Panc1 (cell line): ENCODE results near the gene RAC3.

Experiments used
- POLR2AphosphoS5 ChIP-seq: IDR thresholded peaks from 2 replicates; pipeline ENCODE4 v1.6.1; 2012; ENCODE audit warnings: mild to moderate bottlenecking, low read depth, low read length, moderate library complexity
- SIN3A ChIP-seq: IDR thresholded peaks from 2 replicates; pipeline ENCODE4 v1.6.1; 2012; ENCODE audit warnings: low read depth, mild to moderate bottlenecking, low read length, moderate library complexity, borderline replicate concordance; ENCODE audit not compliant: insufficient read depth
- TCF7L2 ChIP-seq: IDR thresholded peaks from 2 replicates; pipeline ENCODE4 v1.6.1; 2011; ENCODE audit warnings: mild to moderate bottlenecking, low read depth, low read length, inconsistent platforms
- TF ChIP-seq, protein P1 (sequence below): fragments of 450-650 bp; IDR thresholded peaks from 2 replicates; pipeline ENCODE4 v1.5.1; 2017; ENCODE audit warnings: mild to moderate bottlenecking
- TF ChIP-seq, protein P2 (sequence below), 2 experiments: IDR thresholded peaks; 2 replicates each; pipeline ENCODE4 v1.6.1; 2011 to 2012; ENCODE audit warnings: low read depth in 2 of 2, control low read depth in 1 of 2, low read length in 1 of 2, mild to moderate bottlenecking in 1 of 2, moderate library complexity in 1 of 2; ENCODE audit not compliant: insufficient read depth in 1 of 2

DNA sequence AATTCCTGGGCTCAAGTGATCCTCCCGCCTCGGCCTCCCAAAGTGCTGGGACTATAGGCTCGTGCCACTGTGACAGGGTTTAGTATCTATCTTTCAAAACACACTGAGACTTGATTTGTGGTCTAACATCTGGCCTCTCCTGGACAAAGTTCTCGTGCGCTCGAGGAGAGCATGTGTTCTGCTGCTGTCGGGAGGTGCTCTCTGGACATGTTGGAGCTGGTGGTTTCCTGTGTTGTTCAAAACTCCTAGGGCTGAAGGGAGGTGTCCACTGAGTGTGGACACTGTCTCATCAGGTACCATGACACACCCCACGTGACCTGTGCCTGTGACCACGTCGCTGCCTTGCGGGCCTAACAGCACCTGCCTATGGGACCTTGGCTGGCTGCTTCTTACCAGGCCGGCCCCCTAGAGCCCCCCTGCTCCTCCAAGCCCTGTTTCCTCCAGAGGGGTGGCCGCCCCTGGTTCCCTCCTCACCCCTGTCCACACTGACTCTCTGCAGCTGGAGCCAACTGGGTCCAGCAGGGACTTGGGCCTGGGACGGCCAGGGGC lies 14.5 kb downstream of the RAC3 start:
- TF ChIP-seq POLR2AphosphoS5 (no peak), TCF7L2 (no peak), SIN3A (no peak)
- TF ChIP-seq, protein P1, sequence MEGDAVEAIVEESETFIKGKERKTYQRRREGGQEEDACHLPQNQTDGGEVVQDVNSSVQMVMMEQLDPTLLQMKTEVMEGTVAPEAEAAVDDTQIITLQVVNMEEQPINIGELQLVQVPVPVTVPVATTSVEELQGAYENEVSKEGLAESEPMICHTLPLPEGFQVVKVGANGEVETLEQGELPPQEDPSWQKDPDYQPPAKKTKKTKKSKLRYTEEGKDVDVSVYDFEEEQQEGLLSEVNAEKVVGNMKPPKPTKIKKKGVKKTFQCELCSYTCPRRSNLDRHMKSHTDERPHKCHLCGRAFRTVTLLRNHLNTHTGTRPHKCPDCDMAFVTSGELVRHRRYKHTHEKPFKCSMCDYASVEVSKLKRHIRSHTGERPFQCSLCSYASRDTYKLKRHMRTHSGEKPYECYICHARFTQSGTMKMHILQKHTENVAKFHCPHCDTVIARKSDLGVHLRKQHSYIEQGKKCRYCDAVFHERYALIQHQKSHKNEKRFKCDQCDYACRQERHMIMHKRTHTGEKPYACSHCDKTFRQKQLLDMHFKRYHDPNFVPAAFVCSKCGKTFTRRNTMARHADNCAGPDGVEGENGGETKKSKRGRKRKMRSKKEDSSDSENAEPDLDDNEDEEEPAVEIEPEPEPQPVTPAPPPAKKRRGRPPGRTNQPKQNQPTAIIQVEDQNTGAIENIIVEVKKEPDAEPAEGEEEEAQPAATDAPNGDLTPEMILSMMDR = no peak
- TF ChIP-seq, protein P2, sequence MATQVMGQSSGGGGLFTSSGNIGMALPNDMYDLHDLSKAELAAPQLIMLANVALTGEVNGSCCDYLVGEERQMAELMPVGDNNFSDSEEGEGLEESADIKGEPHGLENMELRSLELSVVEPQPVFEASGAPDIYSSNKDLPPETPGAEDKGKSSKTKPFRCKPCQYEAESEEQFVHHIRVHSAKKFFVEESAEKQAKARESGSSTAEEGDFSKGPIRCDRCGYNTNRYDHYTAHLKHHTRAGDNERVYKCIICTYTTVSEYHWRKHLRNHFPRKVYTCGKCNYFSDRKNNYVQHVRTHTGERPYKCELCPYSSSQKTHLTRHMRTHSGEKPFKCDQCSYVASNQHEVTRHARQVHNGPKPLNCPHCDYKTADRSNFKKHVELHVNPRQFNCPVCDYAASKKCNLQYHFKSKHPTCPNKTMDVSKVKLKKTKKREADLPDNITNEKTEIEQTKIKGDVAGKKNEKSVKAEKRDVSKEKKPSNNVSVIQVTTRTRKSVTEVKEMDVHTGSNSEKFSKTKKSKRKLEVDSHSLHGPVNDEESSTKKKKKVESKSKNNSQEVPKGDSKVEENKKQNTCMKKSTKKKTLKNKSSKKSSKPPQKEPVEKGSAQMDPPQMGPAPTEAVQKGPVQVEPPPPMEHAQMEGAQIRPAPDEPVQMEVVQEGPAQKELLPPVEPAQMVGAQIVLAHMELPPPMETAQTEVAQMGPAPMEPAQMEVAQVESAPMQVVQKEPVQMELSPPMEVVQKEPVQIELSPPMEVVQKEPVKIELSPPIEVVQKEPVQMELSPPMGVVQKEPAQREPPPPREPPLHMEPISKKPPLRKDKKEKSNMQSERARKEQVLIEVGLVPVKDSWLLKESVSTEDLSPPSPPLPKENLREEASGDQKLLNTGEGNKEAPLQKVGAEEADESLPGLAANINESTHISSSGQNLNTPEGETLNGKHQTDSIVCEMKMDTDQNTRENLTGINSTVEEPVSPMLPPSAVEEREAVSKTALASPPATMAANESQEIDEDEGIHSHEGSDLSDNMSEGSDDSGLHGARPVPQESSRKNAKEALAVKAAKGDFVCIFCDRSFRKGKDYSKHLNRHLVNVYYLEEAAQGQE (IDR thresholded peaks at IDR 0.05; ENCODE audit: insufficient read depth in 1 of 2, low read depth in 2 of 2, low read length in 1 of 2) = no peak
